ENCODE measurements around the gene KCTD21.

The KCTD21 gene

GRCh38 chr11:78170413-78170812 is 18.0 kb downstream of the KCTD21 start:
- H3K9me3 ChIP-seq (ENCODE audit: severe bottlenecking) = no peaks in the 10 kb centered on the region

GRCh38 chr11:78168539-78169477 is 19.6 kb downstream of the KCTD21 start:
- no peaks in the 10 kb centered on the region for H3K4me1 ChIP-seq (ENCODE audit: insufficient read depth, poor library complexity, severe bottlenecking)
- H3K36me3 ChIP-seq (ENCODE audit: low read depth) = no peaks in the 10 kb centered on the region
- H3K4me3 ChIP-seq (ENCODE audit: severe bottlenecking) = no peak overlapping the region
- no peak overlapping the region for H3K27ac ChIP-seq (ENCODE audit: poor library complexity, severe bottlenecking)
- no peak for ATAC-seq (ENCODE audit: low read depth)
- H3K27me3 ChIP-seq (ENCODE audit: insufficient read depth, poor library complexity, severe bottlenecking) = no peaks in the 10 kb centered on the region
- TF ChIP-seq CTCF (IDR thresholded peaks at IDR 0.05; ENCODE audit: poor library complexity, severe bottlenecking) = no peak
- DNase-seq (ENCODE audit: low spot score) = no peak
- no peaks in the 10 kb centered on the region for H3K9me3 ChIP-seq (ENCODE audit: severe bottlenecking)

More at GRCh38 chr11:78170413-78170812, 18.0 kb downstream of the KCTD21 start:
- Histone ChIP-seq H3K4me1 (ENCODE audit: insufficient read depth, poor library complexity, severe bottlenecking) (no peaks in the 10 kb centered on the region), H3K27ac (ENCODE audit: poor library complexity, severe bottlenecking) (no peak overlapping the region), H3K4me3 (ENCODE audit: severe bottlenecking) (no peak overlapping the region), H3K36me3 (ENCODE audit: low read depth) (no peaks in the 10 kb centered on the region), H3K27me3 (ENCODE audit: insufficient read depth, poor library complexity, severe bottlenecking) (no peaks in the 10 kb centered on the region)
- DNase-seq (ENCODE audit: low spot score) = no peak
- ATAC-seq (ENCODE audit: low read depth) = no peak
- no peak for TF ChIP-seq CTCF (IDR thresholded peaks at IDR 0.05; ENCODE audit: poor library complexity, severe bottlenecking)

GRCh38 chr11:78166855-78167469 is 21.5 kb downstream of the KCTD21 start:
- no peak for DNase-seq (ENCODE audit: low spot score)
- no peaks in the 10 kb centered on the region for H3K36me3 ChIP-seq (ENCODE audit: low read depth)
- H3K4me3 ChIP-seq (ENCODE audit: severe bottlenecking) = no peak overlapping the region
- no peak overlapping the region for H3K27ac ChIP-seq (ENCODE audit: poor library complexity, severe bottlenecking)
- no peaks in the 10 kb centered on the region for H3K4me1 ChIP-seq (ENCODE audit: insufficient read depth, poor library complexity, severe bottlenecking)
- no peak for TF ChIP-seq CTCF (IDR thresholded peaks at IDR 0.05; ENCODE audit: poor library complexity, severe bottlenecking)
- no peaks in the 10 kb centered on the region for H3K27me3 ChIP-seq (ENCODE audit: insufficient read depth, poor library complexity, severe bottlenecking)
- no peak for ATAC-seq (ENCODE audit: low read depth)
- H3K9me3 ChIP-seq (ENCODE audit: severe bottlenecking) = no peaks in the 10 kb centered on the region

GRCh38 chr11:78164471-78164870 is 24.0 kb downstream of the KCTD21 start:
- no peak for TF ChIP-seq CTCF (IDR thresholded peaks at IDR 0.05; ENCODE audit: poor library complexity, severe bottlenecking)
- no peak for DNase-seq (ENCODE audit: low spot score)
- H3K36me3 ChIP-seq (ENCODE audit: low read depth) = no peaks in the 10 kb centered on the region

More at GRCh38 chr11:78164471-78164870, 24.0 kb downstream of the KCTD21 start:
- no peak for ATAC-seq (ENCODE audit: low read depth)
- Histone ChIP-seq H3K4me1 (ENCODE audit: insufficient read depth, poor library complexity, severe bottlenecking) (no peaks in the 10 kb centered on the region), H3K4me3 (ENCODE audit: severe bottlenecking) (no peak overlapping the region), H3K27me3 (ENCODE audit: insufficient read depth, poor library complexity, severe bottlenecking) (no peaks in the 10 kb centered on the region), H3K27ac (ENCODE audit: poor library complexity, severe bottlenecking) (no peak overlapping the region), H3K9me3 (ENCODE audit: severe bottlenecking) (no peaks in the 10 kb centered on the region)

Data from RWPE2 (cell line).